ENCODE results near the gene CR2.

DNA sequence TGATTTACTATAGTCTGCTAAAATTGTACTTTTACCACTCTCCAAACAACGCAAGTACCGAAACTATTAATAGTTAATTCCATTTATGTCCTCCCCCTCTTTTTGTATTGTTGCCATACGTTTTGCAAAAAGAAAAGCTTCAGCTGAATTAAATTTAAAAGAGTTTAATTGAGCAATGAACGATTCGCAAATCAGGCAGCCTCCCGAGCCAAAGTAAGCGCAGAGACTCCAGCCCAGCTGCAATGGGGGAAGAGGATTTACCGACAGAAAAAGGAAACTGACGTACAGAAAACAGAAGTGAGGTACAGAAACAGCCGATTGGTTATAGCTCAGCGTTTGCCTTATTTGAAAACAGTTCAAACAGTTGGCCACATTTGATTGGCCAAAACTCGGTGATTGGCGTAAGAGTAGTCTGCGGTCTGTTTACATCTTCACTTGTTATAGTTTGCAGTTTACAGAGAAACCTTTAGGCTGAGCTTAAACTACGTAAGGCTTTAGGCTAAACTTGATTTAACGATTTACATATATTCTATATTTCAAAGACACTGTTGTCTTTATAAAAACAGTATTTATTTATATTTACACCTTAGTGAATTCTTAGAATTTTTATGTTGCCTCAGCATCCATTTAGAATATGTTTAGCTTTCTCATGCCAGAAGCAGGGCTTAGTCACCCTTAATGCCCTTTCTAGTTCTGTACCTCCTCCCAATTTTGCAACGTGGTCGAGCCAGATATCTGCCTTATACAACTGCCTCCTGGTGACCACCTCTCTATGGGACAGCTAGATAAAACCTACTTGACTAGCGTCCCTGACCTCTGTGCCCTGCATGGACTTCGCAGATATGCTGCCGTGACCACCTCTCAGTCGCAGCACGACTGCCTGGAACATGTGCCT lies 65.6 kb downstream of the CR2 start:
- TF ChIP-seq POLR2AphosphoS5 (IDR thresholded peaks at IDR 0.05; ENCODE audit: borderline replicate concordance, low read depth, low read length) (no peak), EZH2 (IDR thresholded peaks at IDR 0.05) (no peak)
